Measurements from ENCODE around the gene KIAA0408. TPM values are rescaled to one million over a fixed set of nuclear protein-coding genes. Genes with fewer than 3 reads are reported as not detected.

KIAA0408 gene
- total RNA-seq, 6 donors from 2014 or later: 6.4 to 80.5 (median 32.2) TPM

- ATAC-seq (ENCODE audit: low FRiP score in 2 of 2) (no peak), DNase-seq (no peak)
- 98 to 99% methylated on average over 2 of the region's 2 CpGs for WGBS, 2 donors
- Histone ChIP-seq H3K27ac (no peak overlapping the region), H3K9me3 (no peaks in the 10 kb centered on the region), H3K4me3 (no peak overlapping the region), H3K36me3 (no peaks in the 10 kb centered on the region), H3K27me3 (no peaks in the 10 kb centered on the region), H3K4me1 (peaks cover 6 to 14% (median 12%) of the 10 kb centered on the region in 4 donors)
- no peak for TF ChIP-seq CTCF (IDR thresholded peaks at IDR 0.05)
- TF ChIP-seq EP300 (IDR thresholded peaks at IDR 0.05): no peak
- TF ChIP-seq POLR2AphosphoS5 (IDR thresholded peaks at IDR 0.05): no peak
- TF ChIP-seq POLR2A (IDR thresholded peaks at IDR 0.05): no peak
Measured at GRCh38 chr6:127482325-127482724, 23.1 kb upstream of the KIAA0408 start.

DNA sequence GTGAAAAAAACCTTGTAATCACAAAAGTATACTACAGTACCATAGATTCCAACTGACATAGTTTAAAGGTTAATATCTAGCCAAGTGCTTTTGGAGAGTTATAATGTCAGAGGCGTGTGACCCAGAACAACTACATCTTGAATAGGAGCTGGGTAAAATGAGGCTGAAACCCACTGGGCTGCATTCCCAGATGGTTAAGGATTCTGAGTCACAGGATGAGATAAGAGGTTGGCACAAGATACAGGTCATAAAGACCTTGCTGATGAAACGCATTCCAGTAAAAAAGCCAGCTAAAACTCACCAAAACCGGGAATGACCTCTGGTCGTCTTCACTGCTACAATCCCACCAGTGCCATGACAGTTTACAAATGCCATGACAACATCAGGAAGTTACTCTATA lies 22.4 kb upstream of the KIAA0408 start:
- no peaks in the 10 kb centered on the region for H3K36me3 ChIP-seq
- H3K4me1 ChIP-seq: peaks cover 6 to 14% (median 12%) of the 10 kb centered on the region in 4 donors
- 49 to 66% methylated on average over 4 of the region's 4 CpGs for WGBS, 2 donors
- no peaks in the 10 kb centered on the region for H3K9me3 ChIP-seq
- no peak overlapping the region for H3K27ac ChIP-seq
- TF ChIP-seq POLR2A (IDR thresholded peaks at IDR 0.05): no peak
- TF ChIP-seq EP300 (IDR thresholded peaks at IDR 0.05): no peak
- TF ChIP-seq CTCF (IDR thresholded peaks at IDR 0.05): no peak
- TF ChIP-seq POLR2AphosphoS5 (IDR thresholded peaks at IDR 0.05): no peak
- DNase-seq (no peak), ATAC-seq (ENCODE audit: low FRiP score in 2 of 2) (no peak)
- H3K4me3 ChIP-seq: no peak overlapping the region
- no peaks in the 10 kb centered on the region for H3K27me3 ChIP-seq

DNA sequence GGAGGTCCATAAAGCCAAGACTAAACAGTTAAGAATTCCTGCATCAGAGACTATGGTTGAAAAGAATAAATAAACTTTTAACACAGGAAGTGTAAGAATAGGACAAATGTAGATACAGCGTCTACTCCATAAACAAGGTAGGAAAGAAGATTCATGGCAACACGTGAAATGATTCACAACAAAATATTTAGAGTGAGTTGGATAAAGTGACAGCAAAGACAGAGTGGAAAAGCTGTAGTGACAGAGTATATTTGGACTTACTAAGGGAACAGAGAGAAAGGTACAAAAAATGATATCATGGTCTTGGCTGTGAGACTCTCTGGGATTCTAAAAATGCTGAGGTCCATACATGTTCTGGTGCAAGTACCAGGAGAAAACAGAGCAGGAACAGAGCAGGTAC lies 21.9 kb upstream of the KIAA0408 start:
- 57 to 66% methylated on average over 2 of the region's 2 CpGs for WGBS, 2 donors

DNA sequence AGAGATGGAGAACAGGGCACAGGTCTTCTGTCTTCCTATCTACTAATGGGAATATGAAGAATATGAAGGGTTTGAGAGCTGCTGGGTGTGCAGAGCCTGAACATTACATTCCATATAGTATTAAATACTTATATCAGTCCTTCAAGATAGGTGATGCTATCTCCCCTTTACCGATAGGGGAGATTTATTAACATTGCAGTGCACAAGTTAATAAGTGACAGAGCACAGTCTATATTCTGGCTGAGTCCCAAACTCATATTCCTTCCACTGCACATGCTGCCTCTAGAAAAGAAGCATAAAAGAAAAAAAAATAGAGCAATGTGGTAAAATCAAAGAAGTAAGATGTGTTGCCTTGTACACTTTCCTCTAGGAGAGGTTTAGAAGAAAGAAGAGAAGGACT lies 18.5 kb upstream of the KIAA0408 start:
- Histone ChIP-seq H3K9me3 (no peaks in the 10 kb centered on the region), H3K4me3 (no peak overlapping the region), H3K27ac (no peak overlapping the region), H3K27me3 (no peaks in the 10 kb centered on the region), H3K4me1 (no peaks in the 10 kb centered on the region), H3K36me3 (peaks cover 0 to 2% (median 0%) of the 10 kb centered on the region in 4 donors)
- DNase-seq (no peak), ATAC-seq (ENCODE audit: low FRiP score in 2 of 2) (no peak)
- WGBS, 2 donors: 83 to 84% methylated on average over 1 of the region's 1 CpG
- TF ChIP-seq POLR2A (IDR thresholded peaks at IDR 0.05) (no peak), POLR2AphosphoS5 (IDR thresholded peaks at IDR 0.05) (no peak), CTCF (IDR thresholded peaks at IDR 0.05) (no peak), EP300 (IDR thresholded peaks at IDR 0.05) (no peak)

More for the DNA sequence above, 21.9 kb upstream of the KIAA0408 start:
- H3K27ac ChIP-seq: no peak overlapping the region
- no peak for TF ChIP-seq POLR2AphosphoS5 (IDR thresholded peaks at IDR 0.05)
- no peaks in the 10 kb centered on the region for H3K9me3 ChIP-seq
- H3K36me3 ChIP-seq: no peaks in the 10 kb centered on the region
- H3K27me3 ChIP-seq: no peaks in the 10 kb centered on the region
- no peak overlapping the region for H3K4me3 ChIP-seq
- no peak for DNase-seq
- no peak for ATAC-seq (ENCODE audit: low FRiP score in 2 of 2)
- peaks cover 6 to 14% (median 12%) of the 10 kb centered on the region in 4 donors for H3K4me1 ChIP-seq

DNA sequence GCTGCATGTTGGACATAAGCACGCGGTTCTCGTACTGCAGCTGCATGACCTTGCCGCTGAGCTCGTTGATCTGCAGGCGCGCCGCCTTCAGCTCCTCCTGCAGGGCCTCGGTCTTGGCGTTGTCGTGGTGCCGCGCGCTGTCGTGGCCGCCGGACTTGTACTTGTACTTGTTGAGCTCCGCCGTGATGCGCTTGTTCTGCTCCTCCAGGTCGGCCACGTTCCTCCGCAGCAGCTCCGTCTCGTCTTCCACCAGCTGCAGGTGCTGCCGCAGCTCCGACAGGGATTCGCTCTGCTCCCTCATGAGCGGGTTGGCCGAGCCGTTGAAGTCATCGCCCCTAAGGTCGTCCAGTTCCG lies 16.6 kb upstream of the KIAA0408 start:
- no peak for DNase-seq
- H3K27me3 ChIP-seq: no peaks in the 10 kb centered on the region
- H3K4me1 ChIP-seq: peaks cover 0 to 4% (median 2%) of the 10 kb centered on the region in 4 donors
- H3K27ac ChIP-seq: no peak overlapping the region
- TF ChIP-seq EP300 (IDR thresholded peaks at IDR 0.05) (no peak), POLR2AphosphoS5 (IDR thresholded peaks at IDR 0.05) (no peak), POLR2A (IDR thresholded peaks at IDR 0.05) (no peak), CTCF (IDR thresholded peaks at IDR 0.05) (no peak)
- WGBS, 2 donors: 83 to 98% methylated on average over 34 of the region's 34 CpGs
- H3K4me3 ChIP-seq: no peak overlapping the region
- no peaks in the 10 kb centered on the region for H3K9me3 ChIP-seq
- H3K36me3 ChIP-seq: peaks cover 0 to 2% (median 0%) of the 10 kb centered on the region in 4 donors
- no peak for ATAC-seq (ENCODE audit: low FRiP score in 2 of 2)

Data from upper lobe of left lung (tissue), 6 donors.